Adrenal gland (tissue), 5 donors: ENCODE data around the gene LPGAT1.

Source experiments
- POLR2A ChIP-seq, 2 donors: fragments of 450-650 bp; IDR thresholded peaks; one replicate each; pipeline ENCODE4 v1.6.1; 2017; ENCODE audit warnings: antibody characterized with exemption in 2 of 2, mild to moderate bottlenecking in 2 of 2, moderate library complexity in 1 of 2
- TF ChIP-seq, protein P1 (sequence below), 6 experiments: fragments of 450-650 bp in 4 of 6; fragments of 200-600 bp in 2 of 6; sonication (generic) in 1 of 6; IDR thresholded peaks; 1 replicate in 5 of 6; 2 replicates in 1 of 6; pipeline versions ENCODE4 v1.5.1 to v1.8.0; 2016 to 2021; ENCODE audit warnings: antibody characterized with exemption in 6 of 6, mild to moderate bottlenecking in 2 of 6, moderate library complexity in 1 of 6
- donor health status: DM: no; HTN: no; CAD: no.

DNA sequence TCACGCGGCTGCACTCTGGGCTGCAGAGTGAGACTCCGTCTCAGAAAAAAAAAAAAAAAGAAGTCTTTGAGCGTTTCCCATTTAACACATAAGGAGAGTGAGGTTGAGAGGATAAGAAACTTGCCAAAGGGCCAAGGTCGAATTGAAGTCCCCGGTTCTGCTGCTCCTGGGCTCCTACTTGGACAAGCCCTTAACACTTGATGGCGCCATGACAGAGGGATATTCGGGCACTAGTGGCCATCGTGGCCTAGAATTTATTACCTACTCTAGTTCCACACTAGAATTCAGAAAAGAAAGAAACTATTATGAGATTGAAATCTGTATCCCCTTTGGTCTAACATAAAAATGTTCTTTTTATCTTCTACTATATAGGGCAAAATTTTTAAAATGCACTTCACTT is 89.4 kb downstream of the LPGAT1 start:
- TF ChIP-seq, protein P1, sequence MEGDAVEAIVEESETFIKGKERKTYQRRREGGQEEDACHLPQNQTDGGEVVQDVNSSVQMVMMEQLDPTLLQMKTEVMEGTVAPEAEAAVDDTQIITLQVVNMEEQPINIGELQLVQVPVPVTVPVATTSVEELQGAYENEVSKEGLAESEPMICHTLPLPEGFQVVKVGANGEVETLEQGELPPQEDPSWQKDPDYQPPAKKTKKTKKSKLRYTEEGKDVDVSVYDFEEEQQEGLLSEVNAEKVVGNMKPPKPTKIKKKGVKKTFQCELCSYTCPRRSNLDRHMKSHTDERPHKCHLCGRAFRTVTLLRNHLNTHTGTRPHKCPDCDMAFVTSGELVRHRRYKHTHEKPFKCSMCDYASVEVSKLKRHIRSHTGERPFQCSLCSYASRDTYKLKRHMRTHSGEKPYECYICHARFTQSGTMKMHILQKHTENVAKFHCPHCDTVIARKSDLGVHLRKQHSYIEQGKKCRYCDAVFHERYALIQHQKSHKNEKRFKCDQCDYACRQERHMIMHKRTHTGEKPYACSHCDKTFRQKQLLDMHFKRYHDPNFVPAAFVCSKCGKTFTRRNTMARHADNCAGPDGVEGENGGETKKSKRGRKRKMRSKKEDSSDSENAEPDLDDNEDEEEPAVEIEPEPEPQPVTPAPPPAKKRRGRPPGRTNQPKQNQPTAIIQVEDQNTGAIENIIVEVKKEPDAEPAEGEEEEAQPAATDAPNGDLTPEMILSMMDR (IDR thresholded peaks at IDR 0.05) = no peak
- no peak for TF ChIP-seq POLR2A (IDR thresholded peaks at IDR 0.05)
